Measurements from ENCODE around the gene POU6F2. TPM values are rescaled to one million over a fixed set of nuclear protein-coding genes. Genes with fewer than 3 reads are reported as not detected.

Gene POU6F2
- total and polyA plus RNA-seq, 2 donors (not counting 1 experiment from before 2014, with no cell fraction given) = 0.47 TPM; not detected in 1

- Histone ChIP-seq H3K9ac (ENCODE audit: low read length) (no peak overlapping the region), H3K9me3 (ENCODE audit: control extremely low read depth in 1 of 3, control insufficient read depth in 2 of 3, insufficient read depth in 1 of 3, low read length in 2 of 3) (no peaks in the 10 kb centered on the region), H3K4me2 (replicated peaks; ENCODE audit: low read depth, low read length, poor library complexity, severe bottlenecking) (no peak overlapping the region), H3K4me3 (ENCODE audit: control extremely low read depth in 1 of 5, extremely low read depth in 1 of 5, insufficient read depth in 1 of 5, low read depth in 2 of 5, low read length in 4 of 5) (no peak overlapping the region), H4K20me1 (ENCODE audit: control insufficient read depth, insufficient read depth, low read length, poor library complexity, severe bottlenecking) (no peaks in the 10 kb centered on the region), H3K4me1 (ENCODE audit: control insufficient read depth in 2 of 2, insufficient read depth in 2 of 2, low read length in 2 of 2) (no peaks in the 10 kb centered on the region), H3K36me3 (replicated peaks in 1 of 2; ENCODE audit: control extremely low read depth in 1 of 2, control insufficient read depth in 1 of 2, extremely low read depth in 1 of 2, insufficient read depth in 2 of 2, low read length in 1 of 2) (no peaks in the 10 kb centered on the region), H3K79me2 (ENCODE audit: control insufficient read depth, insufficient read depth, low read length) (no peaks in the 10 kb centered on the region), H2AFZ (ENCODE audit: insufficient read depth, low read depth, low read length, poor library complexity, severe bottlenecking) (no peak overlapping the region), H3K27ac (ENCODE audit: low read length in 2 of 2) (no peak overlapping the region), H3K27me3 (replicated peaks in 1 of 4; ENCODE audit: control extremely low read depth in 1 of 4, control insufficient read depth in 3 of 4, insufficient read depth in 4 of 4, low read length in 3 of 4) (peaks cover 0 to 3% (median 0%) of the 10 kb centered on the region in 4 experiments)
- no peak for DNase-seq
- TF ChIP-seq EZH2 (IDR thresholded peaks at IDR 0.05; ENCODE audit: borderline replicate concordance, insufficient read depth, low read depth, low read length, poor library complexity, severe bottlenecking) (no peak), CTCF (IDR thresholded peaks at IDR 0.05) (no peak)
- Mint-ChIP-seq H3K27me3 (peaks cover 3% of the 10 kb centered on the region), H3K4me3 (no peak overlapping the region), H3K9me3 (ENCODE audit: insufficient read depth) (no peaks in the 10 kb centered on the region), H3K4me1 (no peaks in the 10 kb centered on the region), H3K27ac (no peak overlapping the region)
- intact Hi-C loops (cut with micrococcal nuclease) = no loop called here
- 79% methylated on average over 2 of the region's 4 CpGs for WGBS (ENCODE audit: insufficient coverage)
- CTCF ChIA-PET = no interaction called here
- ATAC-seq (ENCODE audit: low read depth) = no peak
- POLR2A ChIA-PET = no interaction called here
These were observed 275.2 kb downstream of the POU6F2 start for GRCh38 chr7:39252916-39253315.

GRCh38 chr7:39259391-39260003 is 281.8 kb downstream of the POU6F2 start:
- Histone ChIP-seq H3K27ac (ENCODE audit: low read length in 2 of 2) (no peak overlapping the region), H3K4me2 (replicated peaks; ENCODE audit: low read depth, low read length, poor library complexity, severe bottlenecking) (no peak overlapping the region), H3K4me3 (ENCODE audit: control extremely low read depth in 1 of 5, extremely low read depth in 1 of 5, insufficient read depth in 1 of 5, low read depth in 2 of 5, low read length in 4 of 5) (no peak overlapping the region), H3K9ac (ENCODE audit: low read length) (no peak overlapping the region), H2AFZ (ENCODE audit: insufficient read depth, low read depth, low read length, poor library complexity, severe bottlenecking) (no peak overlapping the region), H3K27me3 (replicated peaks in 1 of 4; ENCODE audit: control extremely low read depth in 1 of 4, control insufficient read depth in 3 of 4, insufficient read depth in 4 of 4, low read length in 3 of 4) (no peaks in the 10 kb centered on the region), H3K4me1 (ENCODE audit: control insufficient read depth in 2 of 2, insufficient read depth in 2 of 2, low read length in 2 of 2) (no peaks in the 10 kb centered on the region), H3K9me3 (ENCODE audit: control extremely low read depth in 1 of 3, control insufficient read depth in 2 of 3, insufficient read depth in 1 of 3, low read length in 2 of 3) (peaks cover 0 to 4% (median 0%) of the 10 kb centered on the region in 3 donors), H3K79me2 (ENCODE audit: control insufficient read depth, insufficient read depth, low read length) (no peaks in the 10 kb centered on the region), H3K36me3 (replicated peaks in 1 of 2; ENCODE audit: control extremely low read depth in 1 of 2, control insufficient read depth in 1 of 2, extremely low read depth in 1 of 2, insufficient read depth in 2 of 2, low read length in 1 of 2) (no peaks in the 10 kb centered on the region), H4K20me1 (ENCODE audit: control insufficient read depth, insufficient read depth, low read length, poor library complexity, severe bottlenecking) (no peaks in the 10 kb centered on the region)
- no peak overlapping the region for H3K27ac Mint-ChIP-seq
- TF ChIP-seq CTCF (IDR thresholded peaks at IDR 0.05) (no peak), EZH2 (IDR thresholded peaks at IDR 0.05; ENCODE audit: borderline replicate concordance, insufficient read depth, low read depth, low read length, poor library complexity, severe bottlenecking) (no peak)
- DNase-seq (no peak), ATAC-seq (ENCODE audit: low read depth) (no peak)
- H3K4me3 Mint-ChIP-seq = no peak overlapping the region
- ChIA-PET CTCF (no interaction called here), POLR2A (no interaction called here)
- intact Hi-C loops (cut with micrococcal nuclease) = no loop called here
- no peaks in the 10 kb centered on the region for H3K4me1 Mint-ChIP-seq
- no peaks in the 10 kb centered on the region for H3K27me3 Mint-ChIP-seq
- H3K9me3 Mint-ChIP-seq (ENCODE audit: insufficient read depth) = no peaks in the 10 kb centered on the region
- 91% methylated on average over 9 of the region's 11 CpGs for WGBS (ENCODE audit: insufficient coverage)
